ENCODE data around the gene RASGRF2.

DNA sequence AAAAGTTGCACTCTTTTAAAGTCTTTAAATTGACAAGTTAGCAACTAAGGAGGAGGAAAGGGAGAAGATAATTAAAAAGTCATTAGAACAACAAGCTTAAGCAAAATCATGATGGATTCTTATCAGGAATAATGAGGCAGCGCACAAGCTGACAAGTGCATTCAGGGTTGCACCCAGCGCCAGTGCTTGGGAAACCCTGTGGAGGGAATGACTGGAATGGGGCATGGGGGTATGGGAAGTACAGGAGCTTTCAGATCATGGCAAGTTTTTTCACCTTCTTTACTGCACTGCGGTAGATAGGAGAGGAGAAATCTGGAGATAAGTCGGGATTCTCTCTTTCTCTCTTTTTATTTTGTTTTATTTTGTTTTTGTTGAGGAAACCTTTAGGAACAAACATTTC, 155.1 kb downstream of the RASGRF2 start:
- TF ChIP-seq, protein P1, sequence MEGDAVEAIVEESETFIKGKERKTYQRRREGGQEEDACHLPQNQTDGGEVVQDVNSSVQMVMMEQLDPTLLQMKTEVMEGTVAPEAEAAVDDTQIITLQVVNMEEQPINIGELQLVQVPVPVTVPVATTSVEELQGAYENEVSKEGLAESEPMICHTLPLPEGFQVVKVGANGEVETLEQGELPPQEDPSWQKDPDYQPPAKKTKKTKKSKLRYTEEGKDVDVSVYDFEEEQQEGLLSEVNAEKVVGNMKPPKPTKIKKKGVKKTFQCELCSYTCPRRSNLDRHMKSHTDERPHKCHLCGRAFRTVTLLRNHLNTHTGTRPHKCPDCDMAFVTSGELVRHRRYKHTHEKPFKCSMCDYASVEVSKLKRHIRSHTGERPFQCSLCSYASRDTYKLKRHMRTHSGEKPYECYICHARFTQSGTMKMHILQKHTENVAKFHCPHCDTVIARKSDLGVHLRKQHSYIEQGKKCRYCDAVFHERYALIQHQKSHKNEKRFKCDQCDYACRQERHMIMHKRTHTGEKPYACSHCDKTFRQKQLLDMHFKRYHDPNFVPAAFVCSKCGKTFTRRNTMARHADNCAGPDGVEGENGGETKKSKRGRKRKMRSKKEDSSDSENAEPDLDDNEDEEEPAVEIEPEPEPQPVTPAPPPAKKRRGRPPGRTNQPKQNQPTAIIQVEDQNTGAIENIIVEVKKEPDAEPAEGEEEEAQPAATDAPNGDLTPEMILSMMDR (IDR thresholded peaks at IDR 0.05; ENCODE audit: low read depth, low read length) = no peak
- TF ChIP-seq, protein P2, sequence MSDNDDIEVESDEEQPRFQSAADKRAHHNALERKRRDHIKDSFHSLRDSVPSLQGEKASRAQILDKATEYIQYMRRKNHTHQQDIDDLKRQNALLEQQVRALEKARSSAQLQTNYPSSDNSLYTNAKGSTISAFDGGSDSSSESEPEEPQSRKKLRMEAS (IDR thresholded peaks at IDR 0.05; ENCODE audit: low read depth, low read length) = no peak
- no peak for TF ChIP-seq POLR2A (IDR thresholded peaks at IDR 0.05; ENCODE audit: extremely low read depth, insufficient read length)
